Measurements from ENCODE around the gene P2RY1. TPM values are rescaled to one million over a fixed set of nuclear protein-coding genes. Genes with fewer than 3 reads are reported as not detected.
A peak's percentile ranks its signal among the peaks of the same experiment; 100 is the strongest.

The P2RY1 gene
- total and polyA plus RNA-seq, 9 of the 15 experiments (the other 6 are each of a cell fraction or from before 2014, with no cell fraction given), result 6.0 to 27.9 (median 18.4) TPM

- Histone ChIP-seq H4K20me1 (replicated peaks; ENCODE audit: control insufficient read depth, insufficient read depth, low read length) (no peaks in the 10 kb centered on the region), H3K4me1 (replicated peaks in 1 of 2; ENCODE audit: control insufficient read depth in 2 of 2, insufficient read depth in 2 of 2, low read length in 2 of 2) (peaks cover 0 to 4% of the 10 kb centered on the region in 2 experiments; a peak in 2 of 5 replicates), H3K9me3 (replicated peaks; ENCODE audit: control insufficient read depth, insufficient read depth, low read depth, low read length) (peaks cover 3% of the 10 kb centered on the region; the same call in 1 of the 2 replicates), H3K36me3 (ENCODE audit: control insufficient read depth, insufficient read depth, low read length) (no peaks in the 10 kb centered on the region), H3K27ac (ENCODE audit: extremely low read depth, low read depth, low read length) (no peak overlapping the region), H2AFZ (ENCODE audit: low read depth, low read length) (peak overlapping the region; percentile 32; the same call in 1 of the 2 replicates), H3K4me2 (ENCODE audit: insufficient read depth, low read length) (no peak overlapping the region), H3K9me1 (ENCODE audit: control insufficient read depth, insufficient read depth, low read length) (no peaks in the 10 kb centered on the region), H3K27me3 (ENCODE audit: control insufficient read depth in 2 of 2, insufficient read depth in 2 of 2, low read length in 2 of 2) (no peaks in the 10 kb centered on the region), H3K79me2 (ENCODE audit: control insufficient read depth, insufficient read depth, low read length) (no peaks in the 10 kb centered on the region), H3K9ac (ENCODE audit: insufficient read depth in 1 of 2, low read depth in 2 of 2, low read length in 2 of 2) (no peak overlapping the region), H3K4me3 (no peak overlapping the region)
- 53% methylated on average over 5 of the region's 5 CpGs for WGBS (ENCODE audit: insufficient coverage, low coverage, missing lambda C conversion rate)
- BruUV-seq (replicated peaks), result no TSS peak
- ChIA-PET POLR2A (interaction anchor here (1.3 kb wide), 1 partner anchor 13 kb away, joined by 6 read pairs; no protein-coding TSS in a partner anchor), CTCF (ENCODE audit: low intra/inter-chr PET ratio) (no interaction called here)
- intact Hi-C loops (cut with micrococcal nuclease) (no loop called here), in situ Hi-C loops (cut with MboI) (no loop called here)
- peak; percentile 59; the same call in 2 of the 3 replicates for ATAC-seq
- no peak for FAIRE-seq
- TF ChIP-seq ZBTB17 (CRISPR knock-in tag; IDR thresholded peaks at IDR 0.05), result peak; percentile 90
- no peak for TF ChIP-seq TSHZ1 (CRISPR knock-in tag; IDR thresholded peaks at IDR 0.05)
- 0 out of 2 replicates have a peak, but pooled peaks have one; percentile 8 for TF ChIP-seq ATF3 (IDR thresholded peaks at IDR 0.05)
- TF ChIP-seq ATF3 (CRISPR knock-in tag; conservative IDR thresholded peaks at IDR 0.05), result no peak
- 0 out of 2 replicates have a peak, but pooled peaks have one; percentile 21 for TF ChIP-seq HMBOX1 (IDR thresholded peaks at IDR 0.05)
- peak in 1 of 2 experiments; percentile 71; a peak in 1 of 4 replicates for TF ChIP-seq MLLT1 (IDR thresholded peaks at IDR 0.05)
- no peak for TF ChIP-seq TCF3 (CRISPR knock-in tag; IDR thresholded peaks at IDR 0.05)
- TF ChIP-seq TRIM24 (IDR thresholded peaks at IDR 0.05), result peak in 1 of 2 experiments; percentile 42; a peak in 2 of 4 replicates
- TF ChIP-seq SPI1 (IDR thresholded peaks at IDR 0.05; ENCODE audit: borderline replicate concordance, low read depth, low read length), result peak; percentile 60; the same call in 1 of the 2 replicates
- peak; percentile 70 for TF ChIP-seq PKNOX1 (IDR thresholded peaks at IDR 0.05)
- no peak for TF ChIP-seq PYGO2 (tag; IDR thresholded peaks at IDR 0.05)
- no peak for TF ChIP-seq SAFB (IDR thresholded peaks at IDR 0.05; ENCODE audit: borderline replicate concordance, low read depth, low read length)
- DNase-seq (ENCODE audit: extremely low read depth in 1 of 4, low spot score in 3 of 4), result no peak
Measured at GRCh38 chr3:152870027-152870426, 35.1 kb downstream of the P2RY1 start.
